DMS79 (cell line): ENCODE results near the gene ACOT2.
A peak's percentile ranks its signal among the peaks of the same experiment; 100 is the strongest.
"Not testable (repeated sequence)": the region's sequence is repeated elsewhere in the genome, so short reads cannot be mapped to it uniquely, and the experiment has no call there.

ENCODE experiments used
- DNase-seq: peaks from one replicate; lab custom pipeline; 2025; lab: John Stamatoyannopoulos, UW

The ACOT2 gene

GRCh38 chr14:73569185-73569958, at the start of gene ACOT2:
TSS of gene ACOT2 (plus strand) at chr14:73569213. CDS start at chr14:73569241, 28 bp downstream.
- DNase-seq, result peak; percentile 92

GRCh38 chr14:73521229-73521628, 47.8 kb upstream of the ACOT2 start:
- no peak for DNase-seq

GRCh38 chr14:73524493-73524892, 44.5 kb upstream of the ACOT2 start:
- DNase-seq, result no peak

GRCh38 chr14:73526036-73526984, 42.7 kb upstream of the ACOT2 start:
- no peak for DNase-seq

- DNase-seq, result not testable (repeated sequence)
Observed at GRCh38 chr14:73529356-73529755, 39.7 kb upstream of the ACOT2 start.

- DNase-seq, result not testable (repeated sequence)
Observed at GRCh38 chr14:73531971-73532370, 37.0 kb upstream of the ACOT2 start.

- DNase-seq, result not testable (repeated sequence)
Observed at GRCh38 chr14:73537244-73538045, 31.6 kb upstream of the ACOT2 start.

GRCh38 chr14:73539017-73539416, 30.0 kb upstream of the ACOT2 start:
- not testable (repeated sequence) for DNase-seq

GRCh38 chr14:73542961-73543360, 26.1 kb upstream of the ACOT2 start:
- not testable (repeated sequence) for DNase-seq

GRCh38 chr14:73545353-73545752, 23.7 kb upstream of the ACOT2 start:
- DNase-seq, result not testable (repeated sequence)

GRCh38 chr14:73549097-73549496, 19.9 kb upstream of the ACOT2 start:
- not testable (repeated sequence) for DNase-seq

GRCh38 chr14:73549889-73550524, 19.0 kb upstream of the ACOT2 start:
- not testable (repeated sequence) for DNase-seq

- no peak for DNase-seq
Observed at GRCh38 chr14:73553845-73554244, 15.2 kb upstream of the ACOT2 start.

- not testable (repeated sequence) for DNase-seq
Observed at GRCh38 chr14:73557201-73557600, 11.8 kb upstream of the ACOT2 start.

GRCh38 chr14:73558238-73558637, 10.8 kb upstream of the ACOT2 start:
- DNase-seq, result not testable (repeated sequence)

GRCh38 chr14:73562256-73562655, 6.8 kb upstream of the ACOT2 start:
- not testable (repeated sequence) for DNase-seq

GRCh38 chr14:73562696-73563095, 6.3 kb upstream of the ACOT2 start:
- not testable (repeated sequence) for DNase-seq

GRCh38 chr14:73566431-73566830, 2.6 kb upstream of the ACOT2 start:
- not testable (repeated sequence) for DNase-seq

- DNase-seq, result not testable (repeated sequence)
Observed at GRCh38 chr14:73566935-73567334, 2.1 kb upstream of the ACOT2 start.

- no peak for DNase-seq
Observed at GRCh38 chr14:73567358-73567757, 1.7 kb upstream of the ACOT2 start.
